ENCODE data around the gene PEX11B.
A peak's percentile ranks its signal among the peaks of the same experiment; 100 is the strongest.
"Not testable (repeated sequence)": the region's sequence is repeated elsewhere in the genome, so short reads cannot be mapped to it uniquely, and the experiment has no call there.

Gene PEX11B

GRCh38 chr1:145937436-145937835 is 18.9 kb upstream of the PEX11B start:
- Mint-ChIP-seq H3K36me3 (ENCODE audit: low read depth) (peaks cover 38% of the 10 kb centered on the region), H3K27ac (no peak overlapping the region), H3K4me3 (no peak overlapping the region), H3K27me3 (ENCODE audit: low read depth) (no peaks in the 10 kb centered on the region), H3K9me3 (no peaks in the 10 kb centered on the region), H3K4me1 (ENCODE audit: low read depth) (peaks cover 15% of the 10 kb centered on the region)
- no peak for DNase-seq (ENCODE audit: low spot score)

GRCh38 chr1:145936247-145936646 is 17.7 kb upstream of the PEX11B start:
- Mint-ChIP-seq H3K36me3 (ENCODE audit: low read depth) (peaks cover 32% of the 10 kb centered on the region), H3K27me3 (ENCODE audit: low read depth) (no peaks in the 10 kb centered on the region), H3K27ac (no peak overlapping the region), H3K4me1 (ENCODE audit: low read depth) (peaks cover 21% of the 10 kb centered on the region), H3K9me3 (no peaks in the 10 kb centered on the region), H3K4me3 (no peak overlapping the region)
- DNase-seq (ENCODE audit: low spot score): no peak

- Mint-ChIP-seq H3K4me3 (no peak overlapping the region), H3K4me1 (ENCODE audit: low read depth) (peaks cover 23% of the 10 kb centered on the region), H3K9me3 (no peaks in the 10 kb centered on the region), H3K36me3 (ENCODE audit: low read depth) (peaks cover 32% of the 10 kb centered on the region), H3K27ac (no peak overlapping the region), H3K27me3 (ENCODE audit: low read depth) (no peaks in the 10 kb centered on the region)
- no peak for DNase-seq (ENCODE audit: low spot score)
Measured at GRCh38 chr1:145935708-145936107, 17.2 kb upstream of the PEX11B start.

- Mint-ChIP-seq H3K4me1 (ENCODE audit: low read depth) (peaks cover 26% of the 10 kb centered on the region), H3K27ac (peak overlapping the region; percentile 89), H3K4me3 (peak overlapping the region; percentile 76), H3K36me3 (ENCODE audit: low read depth) (peaks cover 28% of the 10 kb centered on the region)
- H3K9me3 Mint-ChIP-seq; H3K27me3 Mint-ChIP-seq (ENCODE audit: low read depth): not testable (repeated sequence)
- peak; percentile 22 for DNase-seq (ENCODE audit: low spot score)
Measured at GRCh38 chr1:145932522-145933009, 14.0 kb upstream of the PEX11B start.

- peaks cover 10% of the 10 kb centered on the region for H3K36me3 Mint-ChIP-seq (ENCODE audit: low read depth)
- no peaks in the 10 kb centered on the region for H3K27me3 Mint-ChIP-seq (ENCODE audit: low read depth)
- H3K4me1 Mint-ChIP-seq (ENCODE audit: low read depth): peaks cover 26% of the 10 kb centered on the region
- no peak overlapping the region for H3K4me3 Mint-ChIP-seq
- H3K27ac Mint-ChIP-seq: no peak overlapping the region
- H3K9me3 Mint-ChIP-seq: no peaks in the 10 kb centered on the region
- no peak for DNase-seq (ENCODE audit: low spot score)
Measured at GRCh38 chr1:145927916-145928643, 9.6 kb upstream of the PEX11B start.

GRCh38 chr1:145927063-145927886 is 8.8 kb upstream of the PEX11B start, which contains the start of gene RBM8A:
Gene RBM8A, minus strand, starts transcription at chr1:145927484. Its CDS starts 58 bp downstream, at chr1:145927426.
- Mint-ChIP-seq H3K9me3 (no peaks in the 10 kb centered on the region), H3K27me3 (ENCODE audit: low read depth) (no peaks in the 10 kb centered on the region), H3K4me1 (ENCODE audit: low read depth) (peaks cover 18% of the 10 kb centered on the region), H3K36me3 (ENCODE audit: low read depth) (peaks cover 12% of the 10 kb centered on the region), H3K27ac (no peak within 1 kb of the TSS), H3K4me3 (no peak within 1 kb of the TSS)
- DNase-seq (ENCODE audit: low spot score): peak; percentile 94

GRCh38 chr1:145926686-145927062 is 8.2 kb upstream of the PEX11B start:
- no peaks in the 10 kb centered on the region for H3K9me3 Mint-ChIP-seq
- H3K4me1 Mint-ChIP-seq (ENCODE audit: low read depth): peaks cover 15% of the 10 kb centered on the region
- H3K27me3 Mint-ChIP-seq (ENCODE audit: low read depth): no peaks in the 10 kb centered on the region
- H3K4me3 Mint-ChIP-seq: no peak overlapping the region
- H3K27ac Mint-ChIP-seq: no peak overlapping the region
- H3K36me3 Mint-ChIP-seq (ENCODE audit: low read depth): peaks cover 12% of the 10 kb centered on the region
- DNase-seq (ENCODE audit: low spot score): peak; percentile 55

GRCh38 chr1:145922266-145922665 is 3.7 kb upstream of the PEX11B start:
- no peaks in the 10 kb centered on the region for H3K27me3 Mint-ChIP-seq (ENCODE audit: low read depth)
- DNase-seq (ENCODE audit: low spot score): no peak
- H3K4me3 Mint-ChIP-seq: no peak overlapping the region
- no peaks in the 10 kb centered on the region for H3K9me3 Mint-ChIP-seq
- peaks cover 34% of the 10 kb centered on the region for H3K4me1 Mint-ChIP-seq (ENCODE audit: low read depth)
- H3K36me3 Mint-ChIP-seq (ENCODE audit: low read depth): peaks cover 9% of the 10 kb centered on the region
- no peak overlapping the region for H3K27ac Mint-ChIP-seq

GRCh38 chr1:145920297-145920696 is 1.8 kb upstream of the PEX11B start:
- H3K27ac Mint-ChIP-seq: peak overlapping the region; percentile 71
- peaks cover 31% of the 10 kb centered on the region for H3K4me1 Mint-ChIP-seq (ENCODE audit: low read depth)
- not testable (repeated sequence) for H3K9me3 Mint-ChIP-seq; H3K27me3 Mint-ChIP-seq (ENCODE audit: low read depth); DNase-seq (ENCODE audit: low spot score)
- H3K4me3 Mint-ChIP-seq: peak overlapping the region; percentile 93
- peaks cover 18% of the 10 kb centered on the region for H3K36me3 Mint-ChIP-seq (ENCODE audit: low read depth)

GRCh38 chr1:145918992-145919939 is 749 bp upstream of the PEX11B start:
- DNase-seq (ENCODE audit: low spot score): no peak
- Mint-ChIP-seq H3K27me3 (ENCODE audit: low read depth) (no peaks in the 10 kb centered on the region), H3K36me3 (ENCODE audit: low read depth) (peaks cover 24% of the 10 kb centered on the region), H3K4me3 (peak overlapping the region; percentile 93), H3K9me3 (no peaks in the 10 kb centered on the region), H3K27ac (peak overlapping the region; percentile 97), H3K4me1 (ENCODE audit: low read depth) (peaks cover 32% of the 10 kb centered on the region)

GRCh38 chr1:145917595-145917994 is 922 bp downstream of the PEX11B start:
- H3K36me3 Mint-ChIP-seq (ENCODE audit: low read depth): peaks cover 19% of the 10 kb centered on the region
- peaks cover 34% of the 10 kb centered on the region for H3K4me1 Mint-ChIP-seq (ENCODE audit: low read depth)
- no peaks in the 10 kb centered on the region for H3K9me3 Mint-ChIP-seq

GRCh38 chr1:145916745-145917144 is 1.8 kb downstream of the PEX11B start:
- H3K4me1 Mint-ChIP-seq (ENCODE audit: low read depth): peaks cover 34% of the 10 kb centered on the region
- no peaks in the 10 kb centered on the region for H3K27me3 Mint-ChIP-seq (ENCODE audit: low read depth)
- peak overlapping the region; percentile 58 for H3K27ac Mint-ChIP-seq
- peaks cover 21% of the 10 kb centered on the region for H3K36me3 Mint-ChIP-seq (ENCODE audit: low read depth)
- no peak for DNase-seq (ENCODE audit: low spot score)
- H3K4me3 Mint-ChIP-seq: peak overlapping the region; percentile 79
- no peaks in the 10 kb centered on the region for H3K9me3 Mint-ChIP-seq

More at GRCh38 chr1:145917595-145917994, 922 bp downstream of the PEX11B start:
- Mint-ChIP-seq H3K27ac (peak overlapping the region; percentile 97), H3K27me3 (ENCODE audit: low read depth) (no peaks in the 10 kb centered on the region), H3K4me3 (peak overlapping the region; percentile 93)
- no peak for DNase-seq (ENCODE audit: low spot score)

- Mint-ChIP-seq H3K27me3 (ENCODE audit: low read depth) (no peaks in the 10 kb centered on the region), H3K4me1 (ENCODE audit: low read depth) (peaks cover 14% of the 10 kb centered on the region), H3K27ac (no peak overlapping the region), H3K4me3 (no peak overlapping the region), H3K36me3 (ENCODE audit: low read depth) (peaks cover 26% of the 10 kb centered on the region), H3K9me3 (no peaks in the 10 kb centered on the region)
- DNase-seq (ENCODE audit: low spot score): no peak
Measured at GRCh38 chr1:145912128-145912641, 6.3 kb downstream of the PEX11B start.
